Tibial nerve (tissue), 4 donors: ENCODE measurements around the gene WDR87.

Experiments
- CTCF ChIP-seq, 5 experiments: fragments of 200-600 bp in 3 of 5; fragments of 450-650 bp in 2 of 5; sonication (generic) in 3 of 5; IDR thresholded peaks; one replicate each; pipeline ENCODE4 v1.5.1; 2016 to 2019; ENCODE audit warnings: antibody characterized with exemption in 5 of 5, mild to moderate bottlenecking in 3 of 5, moderate library complexity in 2 of 5
- EP300 ChIP-seq, 2 donors: sonication (generic); formaldehyde crosslinking; IDR thresholded peaks; one replicate each; pipeline ENCODE4 v1.6.1; 2017; ENCODE audit warnings: antibody characterized with exemption in 2 of 2, mild to moderate bottlenecking in 1 of 2
- POLR2A ChIP-seq, 2 donors: fragments of 450-650 bp; IDR thresholded peaks; one replicate each; pipeline ENCODE4 v1.6.1; 2017; ENCODE audit warnings: antibody characterized with exemption in 2 of 2, mild to moderate bottlenecking in 2 of 2, moderate library complexity in 2 of 2

GRCh38 chr19:37933937-37934358, 27.6 kb upstream of the WDR87 start:
- TF ChIP-seq CTCF (IDR thresholded peaks at IDR 0.05) (no peak), EP300 (IDR thresholded peaks at IDR 0.05) (no peak), POLR2A (IDR thresholded peaks at IDR 0.05) (no peak)
